GM23338 (cell line): Measurements from ENCODE around the gene ITPRID1. TPM values are rescaled to one million over a fixed set of nuclear protein-coding genes. Genes with fewer than 3 reads are reported as not detected.

Source experiments
- ATAC-seq: fragments of 200-7000 bp; cut with Tn5 transposase; 3 replicates; pipeline ENCODE4 v1.9.1; 2020
- DNase-seq: peaks from one replicate; pipeline ENCODE4 v3.0.0-alpha.2; 2015; ENCODE audit warnings: low spot score
- H2AFZ ChIP-seq: fragments of 200-600 bp; sonication (generic); 2 replicates; pipeline ENCODE4 v1.8.0; 2016; ENCODE audit warnings: antibody characterized with exemption, mild to moderate bottlenecking, moderate library complexity
- H3F3A ChIP-seq: fragments of 200-600 bp; sonication (generic); replicated peaks from 2 replicates; pipeline ENCODE4 v1.8.0; 2017; ENCODE audit warnings: antibody characterized with exemption, mixed run types, low read depth
- H3K27ac ChIP-seq: fragments of 200-600 bp; sonication (generic); 2 replicates; pipeline ENCODE4 v1.6.1; 2016; ENCODE audit warnings: low read depth
- H3K27me3 ChIP-seq: fragments of 200-600 bp; sonication (generic); 2 replicates; pipeline ENCODE4 v1.8.0; 2016; ENCODE audit warnings: mild to moderate bottlenecking, mixed run types, moderate library complexity; ENCODE audit not compliant: insufficient read depth
- H3K36me3 ChIP-seq: fragments of 200-600 bp; sonication (generic); 2 replicates; pipeline ENCODE4 v1.8.0; 2016; ENCODE audit warnings: mild to moderate bottlenecking; ENCODE audit not compliant: insufficient read depth
- H3K4me1 ChIP-seq: fragments of 200-600 bp; sonication (generic); 2 replicates; pipeline ENCODE4 v1.8.0; 2016; ENCODE audit warnings: mild to moderate bottlenecking, moderate library complexity; ENCODE audit not compliant: insufficient read depth
- H3K4me2 ChIP-seq: fragments of 200-600 bp; sonication (generic); 2 replicates; pipeline ENCODE4 v1.7.1; 2017; ENCODE audit warnings: mixed run types
- H3K4me3 ChIP-seq: fragments of 200-600 bp; sonication (generic); 2 replicates; pipeline ENCODE4 v1.6.1; 2016; ENCODE audit warnings: mixed run types
- H3K79me2 ChIP-seq: fragments of 200-600 bp; sonication (generic); replicated peaks from 2 replicates; pipeline ENCODE4 v1.8.0; 2017; ENCODE audit warnings: mild to moderate bottlenecking; ENCODE audit not compliant: insufficient read depth
- H3K9me2 ChIP-seq: fragments of 200-600 bp; sonication (generic); 2 replicates; pipeline ENCODE4 v1.8.0; 2017; ENCODE audit not compliant: insufficient read depth
- H4K20me1 ChIP-seq: fragments of 200-600 bp; sonication (generic); replicated peaks from 2 replicates; pipeline ENCODE4 v1.8.0; 2017; ENCODE audit warnings: mild to moderate bottlenecking; ENCODE audit not compliant: insufficient read depth
- H3K27ac Mint-ChIP-seq: 2 replicates; pipeline ENCODE4 v1.8.0; 2020; ENCODE audit warnings: inconsistent platforms, mild to moderate bottlenecking, moderate library complexity, mixed read lengths
- H3K27me3 Mint-ChIP-seq: 3 replicates; pipeline ENCODE4 v1.8.0; 2022; ENCODE audit warnings: low read depth, mild to moderate bottlenecking, moderate library complexity, mixed read lengths, inconsistent platforms; ENCODE audit not compliant: insufficient read depth, poor library complexity
- H3K36me3 Mint-ChIP-seq: 3 replicates; pipeline ENCODE4 v1.8.0; 2021; ENCODE audit warnings: low read depth, mild to moderate bottlenecking, inconsistent platforms, moderate library complexity, mixed read lengths
- H3K4me1 Mint-ChIP-seq: 3 replicates; pipeline ENCODE4 v1.8.0; 2020; ENCODE audit warnings: mild to moderate bottlenecking, inconsistent platforms, mixed read lengths
- H3K4me3 Mint-ChIP-seq: 3 replicates; pipeline ENCODE4 v1.8.0; 2021; ENCODE audit warnings: moderate library complexity, mild to moderate bottlenecking, inconsistent platforms, mixed read lengths
- H3K9me3 Mint-ChIP-seq: 3 replicates; pipeline ENCODE4 v1.8.0; 2020; ENCODE audit warnings: moderate library complexity, mild to moderate bottlenecking, inconsistent platforms, mixed read lengths
- CREB1 ChIP-seq: fragments of 250-450 bp; sonication (Bioruptor Pico); IDR thresholded peaks from 2 replicates; pipeline ENCODE4 v1.5.0; 2020; ENCODE audit warnings: low read depth, mild to moderate bottlenecking, moderate library complexity
- ETS1 ChIP-seq: IDR thresholded peaks from 2 replicates; pipeline ENCODE4 v1.6.1; 2016; ENCODE audit warnings: antibody characterized with exemption
- EZH2phosphoT487 ChIP-seq: fragments of 200-600 bp; sonication (generic); IDR thresholded peaks from one replicate; pipeline ENCODE4 v1.8.1; 2018; ENCODE audit warnings: antibody characterized with exemption; ENCODE audit not compliant: unreplicated experiment
- NANOG ChIP-seq: IDR thresholded peaks from 2 replicates; pipeline ENCODE4 v1.6.1; 2016; ENCODE audit warnings: antibody characterized with exemption, borderline replicate concordance
- POLR2AphosphoS5 ChIP-seq: IDR thresholded peaks from 2 replicates; pipeline ENCODE4 v1.6.1; 2016; ENCODE audit warnings: antibody characterized with exemption, low read depth
- STAT1 ChIP-seq: IDR thresholded peaks from one replicate; pipeline ENCODE4 v1.6.1; 2016; ENCODE audit warnings: antibody characterized with exemption; ENCODE audit not compliant: unreplicated experiment
- polyA plus RNA-seq: library from polyadenylated mRNA; unstranded; fragments of >200 nt; fragmentation: Nextera tagmentation; extraction: Ambion mirVana; gene quantifications from 2 replicates; pipeline ENCODE4 v1.2.1, GENCODE V29; 2016
- total RNA-seq: library from RNA; depleted of rRNA; stranded (reverse); fragments of >200 nt; shearing (Covaris generic); gene quantifications from 2 replicates; pipeline ENCODE4 v1.2.3, GENCODE V29; 2014
- TF ChIP-seq, protein P1 (sequence below), 2 experiments: fragments of 200-600 bp in 1 of 2; sonication (generic) in 1 of 2; conservative IDR thresholded peaks; 2 replicates each; pipeline versions ENCODE4 v1.5.1 to v1.6.1; 2016 to 2017; ENCODE audit warnings: antibody characterized with exemption in 2 of 2, low read depth in 2 of 2, mild to moderate bottlenecking in 2 of 2, moderate library complexity in 1 of 2
- TF ChIP-seq, protein P2 (sequence below): IDR thresholded peaks from one replicate; pipeline ENCODE4 v1.6.1; 2018; ENCODE audit warnings: antibody characterized with exemption; ENCODE audit not compliant: unreplicated experiment

Gene ITPRID1
- total and polyA plus RNA-seq, 2 experiments from 2014 or later, result 0.05 to 0.45 TPM

GRCh38 chr7:31687024-31687748 is 173.3 kb downstream of the ITPRID1 start, which contains the start of gene PPP1R17:
Gene PPP1R17 (plus strand): TSS chr7:31687215. CDS start chr7:31692442, 5,227 bp downstream.
- H3K27me3 ChIP-seq, result no peaks in the 10 kb centered on the region
- Mint-ChIP-seq H3K4me1 (peaks cover 42% of the 10 kb centered on the region), H3K9me3 (no peaks in the 10 kb centered on the region), H3K27ac (peak within 1 kb of the TSS; percentile 51; the same call in 1 of the 2 replicates), H3K27me3 (no peaks in the 10 kb centered on the region), H3K36me3 (no peaks in the 10 kb centered on the region), H3K4me3 (peak within 1 kb of the TSS; percentile 48; the same call in 2 of the 3 replicates)
- H3K27ac ChIP-seq, result peak within 1 kb of the TSS; percentile 90
- H4K20me1 ChIP-seq, result no peaks in the 10 kb centered on the region
- no peaks in the 10 kb centered on the region for H3K36me3 ChIP-seq
- H3K9me2 ChIP-seq, result no peaks in the 10 kb centered on the region; the same call in 1 of the 2 replicates
- peaks cover 3% of the 10 kb centered on the region; the same call in 1 of the 2 replicates for H3F3A ChIP-seq
- no peaks in the 10 kb centered on the region for H3K79me2 ChIP-seq
- H2AFZ ChIP-seq, result peak within 1 kb of the TSS; percentile 57; the same call in 1 of the 2 replicates
- H3K4me1 ChIP-seq, result peaks cover 44% of the 10 kb centered on the region
- DNase-seq, result peak; percentile 79
- H3K4me2 ChIP-seq, result peak within 1 kb of the TSS; percentile 69
- H3K4me3 ChIP-seq, result peak within 1 kb of the TSS; percentile 34
- ATAC-seq, result peak; percentile 91
- TF ChIP-seq, protein P1, sequence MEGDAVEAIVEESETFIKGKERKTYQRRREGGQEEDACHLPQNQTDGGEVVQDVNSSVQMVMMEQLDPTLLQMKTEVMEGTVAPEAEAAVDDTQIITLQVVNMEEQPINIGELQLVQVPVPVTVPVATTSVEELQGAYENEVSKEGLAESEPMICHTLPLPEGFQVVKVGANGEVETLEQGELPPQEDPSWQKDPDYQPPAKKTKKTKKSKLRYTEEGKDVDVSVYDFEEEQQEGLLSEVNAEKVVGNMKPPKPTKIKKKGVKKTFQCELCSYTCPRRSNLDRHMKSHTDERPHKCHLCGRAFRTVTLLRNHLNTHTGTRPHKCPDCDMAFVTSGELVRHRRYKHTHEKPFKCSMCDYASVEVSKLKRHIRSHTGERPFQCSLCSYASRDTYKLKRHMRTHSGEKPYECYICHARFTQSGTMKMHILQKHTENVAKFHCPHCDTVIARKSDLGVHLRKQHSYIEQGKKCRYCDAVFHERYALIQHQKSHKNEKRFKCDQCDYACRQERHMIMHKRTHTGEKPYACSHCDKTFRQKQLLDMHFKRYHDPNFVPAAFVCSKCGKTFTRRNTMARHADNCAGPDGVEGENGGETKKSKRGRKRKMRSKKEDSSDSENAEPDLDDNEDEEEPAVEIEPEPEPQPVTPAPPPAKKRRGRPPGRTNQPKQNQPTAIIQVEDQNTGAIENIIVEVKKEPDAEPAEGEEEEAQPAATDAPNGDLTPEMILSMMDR (conservative IDR thresholded peaks at IDR 0.05; ENCODE audit: low read depth in 2 of 2), result no peak
- TF ChIP-seq EZH2phosphoT487 (no peak), STAT1 (no peak), NANOG (no peak), POLR2AphosphoS5 (no peak)
- TF ChIP-seq, protein P2, sequence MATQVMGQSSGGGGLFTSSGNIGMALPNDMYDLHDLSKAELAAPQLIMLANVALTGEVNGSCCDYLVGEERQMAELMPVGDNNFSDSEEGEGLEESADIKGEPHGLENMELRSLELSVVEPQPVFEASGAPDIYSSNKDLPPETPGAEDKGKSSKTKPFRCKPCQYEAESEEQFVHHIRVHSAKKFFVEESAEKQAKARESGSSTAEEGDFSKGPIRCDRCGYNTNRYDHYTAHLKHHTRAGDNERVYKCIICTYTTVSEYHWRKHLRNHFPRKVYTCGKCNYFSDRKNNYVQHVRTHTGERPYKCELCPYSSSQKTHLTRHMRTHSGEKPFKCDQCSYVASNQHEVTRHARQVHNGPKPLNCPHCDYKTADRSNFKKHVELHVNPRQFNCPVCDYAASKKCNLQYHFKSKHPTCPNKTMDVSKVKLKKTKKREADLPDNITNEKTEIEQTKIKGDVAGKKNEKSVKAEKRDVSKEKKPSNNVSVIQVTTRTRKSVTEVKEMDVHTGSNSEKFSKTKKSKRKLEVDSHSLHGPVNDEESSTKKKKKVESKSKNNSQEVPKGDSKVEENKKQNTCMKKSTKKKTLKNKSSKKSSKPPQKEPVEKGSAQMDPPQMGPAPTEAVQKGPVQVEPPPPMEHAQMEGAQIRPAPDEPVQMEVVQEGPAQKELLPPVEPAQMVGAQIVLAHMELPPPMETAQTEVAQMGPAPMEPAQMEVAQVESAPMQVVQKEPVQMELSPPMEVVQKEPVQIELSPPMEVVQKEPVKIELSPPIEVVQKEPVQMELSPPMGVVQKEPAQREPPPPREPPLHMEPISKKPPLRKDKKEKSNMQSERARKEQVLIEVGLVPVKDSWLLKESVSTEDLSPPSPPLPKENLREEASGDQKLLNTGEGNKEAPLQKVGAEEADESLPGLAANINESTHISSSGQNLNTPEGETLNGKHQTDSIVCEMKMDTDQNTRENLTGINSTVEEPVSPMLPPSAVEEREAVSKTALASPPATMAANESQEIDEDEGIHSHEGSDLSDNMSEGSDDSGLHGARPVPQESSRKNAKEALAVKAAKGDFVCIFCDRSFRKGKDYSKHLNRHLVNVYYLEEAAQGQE, result no peak

- H3K4me1 Mint-ChIP-seq, result peaks cover 49% of the 10 kb centered on the region
- peak overlapping the region; percentile 51 for H3K27ac Mint-ChIP-seq
- H3K27me3 Mint-ChIP-seq, result no peaks in the 10 kb centered on the region
- Histone ChIP-seq H3K27me3 (no peaks in the 10 kb centered on the region), H4K20me1 (no peaks in the 10 kb centered on the region), H3K27ac (peak overlapping the region; percentile 90), H3K4me3 (peak overlapping the region; percentile 26), H3K9me2 (no peaks in the 10 kb centered on the region; the same call in 1 of the 2 replicates), H3F3A (peaks cover 3% of the 10 kb centered on the region; the same call in 1 of the 2 replicates), H2AFZ (no peak overlapping the region), H3K36me3 (no peaks in the 10 kb centered on the region), H3K4me2 (peak overlapping the region; percentile 69), H3K79me2 (no peaks in the 10 kb centered on the region), H3K4me1 (peaks cover 52% of the 10 kb centered on the region)
- ATAC-seq, result peak; percentile 32
- peak overlapping the region; percentile 48 for H3K4me3 Mint-ChIP-seq
- DNase-seq, result peak; percentile 33
- TF ChIP-seq CREB1 (CRISPR knock-in tag) (no peak), NANOG (0 out of 2 replicates have a peak, but pooled peaks have one; percentile 28), ETS1 (no peak)
- TF ChIP-seq, protein P1 (conservative IDR thresholded peaks at IDR 0.05; ENCODE audit: low read depth in 2 of 2), result no peak
- no peaks in the 10 kb centered on the region for H3K36me3 Mint-ChIP-seq
- H3K9me3 Mint-ChIP-seq, result no peaks in the 10 kb centered on the region
Observed at GRCh38 chr7:31688372-31688771, 174.5 kb downstream of the ITPRID1 start.
